A673 (cell line): ENCODE data around the gene ARHGEF6. TPM values are rescaled to one million over a fixed set of nuclear protein-coding genes. Genes with fewer than 3 reads are reported as not detected.

Source experiments
- BruUV-seq: library from RNA; stranded (reverse); fragments of 400-500 nt; replicated peaks from 2 replicates; lab custom pipeline; 2021; lab: Mats Ljungman, UMichigan
- CTCF ChIA-PET: fragments of 300-600 bp; sonication (Branson Sonifier 250); formaldehyde crosslinking; loops from one replicate; lab custom pipeline; 2022; ENCODE audit warnings: antibody characterized with exemption; lab: Charles Lee
- POLR2A ChIA-PET: fragments of 300-600 bp; sonication (Branson Sonifier 250); formaldehyde crosslinking; loops from one replicate; lab custom pipeline; 2022; ENCODE audit warnings: antibody characterized with exemption; ENCODE audit not compliant: low non-redundant PET; lab: Charles Lee
- DNase-seq: peaks from one replicate; pipeline ENCODE4 v3.0.0-alpha.2; 2015; ENCODE audit warnings: low spot score
- H3K27ac ChIP-seq: fragments of 200-600 bp; sonication (generic); 2 replicates; pipeline ENCODE4 v1.5.1; 2016; ENCODE audit warnings: mixed run types, low read depth, mild to moderate bottlenecking, mixed read lengths, antibody characterized with exemption, low read length; ENCODE audit not compliant: poor library complexity, severe bottlenecking
- H3K27me3 ChIP-seq: fragments of 200-600 bp; sonication (generic); replicated peaks from 2 replicates; pipeline ENCODE4 v1.6.1; 2017; ENCODE audit warnings: mixed run types, low read depth, mild to moderate bottlenecking, mixed read lengths, antibody characterized with exemption, low read length; ENCODE audit not compliant: insufficient read depth, poor library complexity
- H3K36me3 ChIP-seq: fragments of 200-600 bp; sonication (generic); 2 replicates; pipeline ENCODE4 v1.6.1; 2016; ENCODE audit warnings: mixed run types, mild to moderate bottlenecking, mixed read lengths, antibody characterized with exemption, low read length; ENCODE audit not compliant: insufficient read depth, poor library complexity, severe bottlenecking
- H3K4me1 ChIP-seq: fragments of 200-600 bp; sonication (generic); 2 replicates; pipeline ENCODE4 v1.6.1; 2017; ENCODE audit warnings: mixed run types, mild to moderate bottlenecking, mixed read lengths, antibody characterized with exemption, low read length; ENCODE audit not compliant: insufficient read depth, poor library complexity, severe bottlenecking
- H3K4me3 ChIP-seq: fragments of 200-600 bp; sonication (generic); 2 replicates; pipeline ENCODE4 v1.5.1; 2016; ENCODE audit warnings: low read depth, mixed run types, mild to moderate bottlenecking, mixed read lengths, low read length; ENCODE audit not compliant: poor library complexity, severe bottlenecking
- H3K9me3 ChIP-seq: fragments of 200-600 bp; sonication (generic); 2 replicates; pipeline ENCODE4 v1.6.1; 2016; ENCODE audit warnings: mixed run types, low read depth, mild to moderate bottlenecking, mixed read lengths, antibody characterized with exemption, low read length; ENCODE audit not compliant: poor library complexity, severe bottlenecking
- CTCF ChIP-seq: fragments of 300-800, 200-600 bp; sonication (generic); conservative IDR thresholded peaks from 2 replicates; pipeline ENCODE4 v1.5.1; 2017; ENCODE audit warnings: low read depth, mild to moderate bottlenecking, antibody characterized with exemption, low read length, moderate library complexity, mixed read lengths
- EZH2 ChIP-seq: fragments of 200-600 bp; sonication (generic); IDR thresholded peaks from 2 replicates; pipeline ENCODE4 v1.6.1; 2017; ENCODE audit warnings: borderline replicate concordance, low read depth, mild to moderate bottlenecking, mixed read lengths, antibody characterized with exemption, low read length; ENCODE audit not compliant: poor library complexity, severe bottlenecking
- intact Hi-C: fragments of 100-400 bp; cut with micrococcal nuclease; formaldehyde crosslinking; loops from one replicate; pipeline ENCODE4 v1.10.0; 2022; ENCODE audit not compliant: unreplicated experiment
- total RNA-seq: library from RNA; stranded (reverse); gene quantifications from 2 replicates; pipeline ENCODE4 v1.2.3, GENCODE V29; 2021

ARHGEF6 gene
- total RNA-seq, 1 experiment from 2014 or later: 11.4 TPM

GRCh38 chrX:136816975-136817374, 36.2 kb upstream of the ARHGEF6 start:
- intact Hi-C loops: no loop called here
- ChIA-PET POLR2A (no interaction called here), CTCF (no interaction called here)
- TF ChIP-seq CTCF (no peak), EZH2 (no peak)
- no peak overlapping the region for H3K4me3 ChIP-seq
- H3K4me1 ChIP-seq: no peaks in the 10 kb centered on the region
- no TSS peak for BruUV-seq
- H3K27ac ChIP-seq: no peak overlapping the region
- no peaks in the 10 kb centered on the region for H3K36me3 ChIP-seq
- DNase-seq: no peak
- H3K9me3 ChIP-seq: no peaks in the 10 kb centered on the region
- no peaks in the 10 kb centered on the region for H3K27me3 ChIP-seq

- Histone ChIP-seq H3K9me3 (no peaks in the 10 kb centered on the region), H3K36me3 (no peaks in the 10 kb centered on the region), H3K4me1 (no peaks in the 10 kb centered on the region), H3K27ac (no peak overlapping the region), H3K4me3 (no peak overlapping the region), H3K27me3 (no peaks in the 10 kb centered on the region)
- no TSS peak for BruUV-seq
- POLR2A ChIA-PET: no interaction called here
- CTCF ChIA-PET: no interaction called here
- no peak for DNase-seq
- intact Hi-C loops: no loop called here
- TF ChIP-seq CTCF: no peak
- no peak for TF ChIP-seq EZH2
Observed at GRCh38 chrX:136814847-136815750, 34.4 kb upstream of the ARHGEF6 start.

GRCh38 chrX:136812286-136812685, 31.6 kb upstream of the ARHGEF6 start:
- no peaks in the 10 kb centered on the region for H3K4me1 ChIP-seq
- ChIA-PET CTCF (no interaction called here), POLR2A (no interaction called here)
- no peaks in the 10 kb centered on the region for H3K36me3 ChIP-seq
- no peaks in the 10 kb centered on the region for H3K27me3 ChIP-seq
- no peak overlapping the region for H3K27ac ChIP-seq
- TF ChIP-seq CTCF (no peak), EZH2 (no peak)
- intact Hi-C loops: no loop called here
- no peak for DNase-seq
- no peaks in the 10 kb centered on the region for H3K9me3 ChIP-seq
- H3K4me3 ChIP-seq: no peak overlapping the region
- no TSS peak for BruUV-seq
